CD1c-positive myeloid dendritic cell (primary cell): ENCODE data around the gene PIK3R3.

Experiments
- DNase-seq: peaks from one replicate; pipeline ENCODE4 v3.0.0-alpha.2; 2016; ENCODE audit errors: extremely low spot score

Gene PIK3R3

DNA sequence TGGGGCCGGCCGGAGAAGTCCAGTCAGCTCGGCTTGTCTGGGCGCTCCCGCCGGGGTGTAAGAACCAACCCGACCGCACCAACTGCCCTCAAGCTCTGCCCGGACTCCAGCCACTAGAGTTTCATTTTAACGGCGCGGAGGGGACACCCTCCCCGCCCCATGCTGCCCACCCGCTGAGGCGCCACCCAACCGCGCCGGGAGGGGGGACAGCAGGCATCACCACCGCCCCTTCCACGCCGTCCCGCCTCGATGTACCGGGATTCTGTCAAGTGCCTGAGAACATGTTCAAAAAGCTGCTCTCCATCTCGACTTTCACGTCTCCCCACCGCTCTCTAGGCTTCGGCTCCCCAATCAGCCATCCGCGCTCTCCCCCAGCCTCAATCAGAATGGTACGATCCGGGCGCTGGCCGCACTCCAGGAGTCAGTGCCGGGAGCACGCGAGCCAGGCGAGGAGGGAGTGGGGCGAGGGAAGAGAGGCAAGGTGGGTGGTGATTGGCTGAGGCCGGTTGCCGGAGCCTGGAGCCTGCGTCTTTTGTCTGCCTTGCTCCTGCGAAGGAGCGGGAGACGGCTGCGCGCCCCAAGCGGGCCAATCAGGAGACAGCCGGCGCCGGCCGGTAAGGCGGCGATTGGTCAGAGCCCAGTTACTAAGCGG, at the start of gene PIK3R3:
PIK3R3 (minus strand) TSS at position 101 of the 652 bp plus-strand sequence. CDS start 677 bp downstream, outside the sequence.
- peak; percentile 98 for DNase-seq

DNA sequence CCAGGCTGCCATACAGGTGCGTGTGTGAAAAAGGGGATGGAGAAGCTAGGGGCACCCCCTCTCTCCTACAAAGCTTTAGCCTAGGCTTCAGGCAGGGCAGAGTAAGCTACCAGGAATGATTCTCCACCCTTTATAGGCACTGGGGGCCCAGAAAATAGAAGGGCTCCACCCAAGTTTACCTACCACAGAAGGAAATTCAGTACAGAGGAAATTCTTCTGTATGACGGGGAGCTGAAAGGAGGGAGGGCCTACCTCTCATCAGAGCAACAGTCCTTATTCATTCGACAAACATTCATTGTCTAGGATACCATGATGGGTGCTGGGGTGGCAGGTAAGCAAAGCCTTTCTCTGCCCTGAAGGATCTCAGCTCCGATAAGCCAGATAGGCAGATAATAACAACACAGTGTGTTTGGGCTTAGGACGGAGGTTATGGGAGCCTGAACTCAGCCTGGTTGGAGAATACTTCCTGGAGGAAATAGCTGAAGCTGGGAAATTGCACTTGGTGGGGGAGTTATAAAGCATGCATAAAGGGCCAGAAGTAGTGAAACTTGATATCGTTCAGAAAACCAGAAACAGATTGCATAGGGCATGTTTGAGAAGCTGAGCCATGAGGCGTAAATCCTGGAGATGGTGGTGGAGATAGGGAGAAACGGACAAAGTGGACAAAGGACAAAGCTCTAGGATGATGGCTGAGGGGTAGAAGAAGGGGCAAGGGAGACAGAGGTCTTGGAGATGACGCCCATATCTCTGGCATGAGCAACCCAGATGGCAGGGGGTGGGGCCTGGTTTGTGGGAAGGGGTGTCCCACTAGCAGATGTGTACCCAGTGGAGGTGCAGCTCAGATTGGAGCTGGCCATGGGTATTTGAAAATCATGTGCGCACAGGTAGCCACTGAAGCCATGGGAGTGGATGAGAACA, 49.2 kb upstream of the PIK3R3 start:
- DNase-seq: no peak

GRCh38 chr1:46180082-46180616, 47.7 kb upstream of the PIK3R3 start:
- DNase-seq: no peak

GRCh38 chr1:46179138-46180081, 47.0 kb upstream of the PIK3R3 start:
- peak; percentile 78 for DNase-seq

- DNase-seq: no peak
Observed at GRCh38 chr1:46176211-46176865, 43.9 kb upstream of the PIK3R3 start, which contains the start of gene P3R3URF. Gene P3R3URF, minus strand, starts transcription at chr1:46176488. Its CDS starts 17 bp downstream, at chr1:46176471.

DNA sequence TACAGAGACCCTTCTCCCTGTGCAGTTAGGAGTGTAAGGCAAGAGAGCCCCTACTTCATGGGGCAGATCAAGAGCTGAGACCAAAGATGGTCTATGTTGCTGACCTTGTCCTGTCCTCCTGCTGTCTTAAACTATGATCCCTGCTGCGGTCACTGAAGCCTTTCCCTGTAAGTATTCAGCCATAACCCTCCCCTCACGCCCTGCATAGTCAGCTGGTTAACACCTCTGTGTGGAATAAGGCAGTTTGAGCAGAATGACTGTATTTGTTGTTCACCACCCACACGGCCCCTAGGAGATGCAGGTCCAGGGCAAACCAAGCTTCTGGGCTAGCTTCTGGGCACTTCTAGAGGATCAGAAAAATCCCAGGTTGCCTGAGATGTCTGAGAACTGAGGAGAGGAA, 42.8 kb upstream of the PIK3R3 start:
- no peak for DNase-seq

GRCh38 chr1:46174448-46175231, 42.2 kb upstream of the PIK3R3 start, which contains the start of gene TSPAN1:
Gene TSPAN1, plus strand, starts transcription at chr1:46175087. Its CDS starts 6,021 bp downstream, at chr1:46181108.
- no peak for DNase-seq

DNA sequence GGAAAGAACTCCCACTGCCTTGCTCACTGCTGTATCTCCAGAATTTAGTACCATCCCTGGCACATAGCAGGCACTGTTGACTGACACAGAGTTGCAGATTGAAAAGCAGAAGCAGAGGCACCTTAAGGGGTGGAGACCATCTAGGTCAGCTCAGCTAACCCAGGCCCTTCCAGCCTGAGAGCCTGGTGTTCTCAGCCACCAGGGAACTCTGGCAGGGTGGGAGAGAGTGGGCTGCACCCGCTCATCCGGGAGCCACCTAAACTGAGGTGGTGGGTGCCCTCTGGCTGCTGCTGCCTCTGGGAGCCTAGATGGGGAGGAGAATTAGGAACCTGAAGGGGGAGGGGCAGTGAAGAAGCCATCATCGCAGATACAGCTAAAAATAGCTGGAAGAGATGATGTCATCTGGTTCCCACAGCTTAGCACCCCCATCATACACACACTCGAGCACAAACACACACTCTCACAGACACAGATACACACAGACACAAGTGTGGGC, 41.0 kb upstream of the PIK3R3 start:
- DNase-seq: no peak

DNA sequence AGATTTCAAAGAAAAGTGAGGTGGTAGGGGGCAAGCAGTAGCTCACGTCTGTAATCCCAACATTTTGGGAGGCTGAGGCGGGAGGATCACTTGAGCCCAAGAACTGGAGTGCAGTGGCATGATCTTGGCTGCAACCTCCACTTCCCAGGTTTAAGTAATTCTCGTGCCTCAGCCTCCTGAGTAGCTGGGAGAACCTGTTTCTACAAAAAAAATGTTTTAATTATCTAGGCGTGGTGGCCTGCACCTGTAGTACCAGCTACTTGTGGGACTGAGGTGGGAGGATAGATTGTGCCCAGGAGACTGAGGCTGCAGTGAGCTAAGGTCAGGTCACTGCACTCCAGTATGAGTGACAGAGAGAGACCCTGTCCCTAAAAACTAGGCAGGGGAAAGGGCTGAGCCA, 39.9 kb upstream of the PIK3R3 start:
- no peak for DNase-seq

- no peak for DNase-seq
Observed at GRCh38 chr1:46171871-46172270, 39.4 kb upstream of the PIK3R3 start.

GRCh38 chr1:46171351-46171750, 38.9 kb upstream of the PIK3R3 start:
- no peak for DNase-seq

DNA sequence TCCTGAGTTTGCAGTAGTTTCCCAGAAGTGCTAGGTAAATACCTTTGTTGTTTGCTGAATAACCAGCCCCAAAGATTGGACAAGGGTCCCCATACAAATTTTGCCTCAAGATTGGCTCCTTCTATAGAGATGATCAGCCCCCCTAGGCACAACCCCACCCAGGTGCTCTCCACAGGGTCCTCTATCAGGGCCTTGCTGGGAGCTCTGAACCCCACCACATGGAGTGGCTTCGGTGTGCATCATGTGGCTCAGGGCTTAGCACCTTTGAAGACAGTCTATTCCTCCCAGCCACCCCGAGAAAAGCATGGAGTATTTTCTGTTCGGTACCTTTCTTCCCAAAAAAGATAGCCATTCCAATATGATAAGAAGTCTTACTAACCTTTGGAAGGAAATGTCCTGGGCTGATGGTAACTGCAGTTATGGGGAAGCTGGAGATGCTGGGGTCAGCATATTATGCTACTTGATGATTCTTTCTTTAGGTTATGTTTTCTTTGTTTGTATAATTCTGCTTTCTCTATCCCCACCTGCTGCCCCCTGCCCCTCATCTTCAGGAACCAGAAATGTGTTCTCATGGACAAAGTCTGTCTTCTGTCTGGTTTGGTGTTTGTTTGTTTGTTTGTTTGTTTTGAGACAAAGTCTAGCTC, 37.5 kb upstream of the PIK3R3 start:
- no peak for DNase-seq

DNA sequence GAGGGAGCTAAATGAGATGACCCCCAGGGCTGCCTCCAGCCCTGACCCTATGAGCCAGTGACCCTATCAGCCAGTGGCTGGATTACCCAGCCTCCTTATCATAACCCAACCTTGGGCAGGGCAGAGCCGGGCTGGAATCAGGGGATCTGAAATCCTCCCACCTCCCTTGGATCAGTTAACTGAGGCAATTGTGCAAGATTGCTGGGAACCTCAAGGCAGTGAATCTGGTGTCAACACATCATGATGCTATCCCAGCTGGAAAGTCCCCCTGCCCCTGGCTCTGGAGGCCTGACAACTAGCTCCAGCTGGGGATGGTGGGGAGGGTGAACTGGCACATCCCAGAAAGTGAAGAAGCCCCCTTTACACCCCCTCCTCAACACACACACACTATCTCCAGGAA, 36.0 kb upstream of the PIK3R3 start:
- DNase-seq: no peak

DNA sequence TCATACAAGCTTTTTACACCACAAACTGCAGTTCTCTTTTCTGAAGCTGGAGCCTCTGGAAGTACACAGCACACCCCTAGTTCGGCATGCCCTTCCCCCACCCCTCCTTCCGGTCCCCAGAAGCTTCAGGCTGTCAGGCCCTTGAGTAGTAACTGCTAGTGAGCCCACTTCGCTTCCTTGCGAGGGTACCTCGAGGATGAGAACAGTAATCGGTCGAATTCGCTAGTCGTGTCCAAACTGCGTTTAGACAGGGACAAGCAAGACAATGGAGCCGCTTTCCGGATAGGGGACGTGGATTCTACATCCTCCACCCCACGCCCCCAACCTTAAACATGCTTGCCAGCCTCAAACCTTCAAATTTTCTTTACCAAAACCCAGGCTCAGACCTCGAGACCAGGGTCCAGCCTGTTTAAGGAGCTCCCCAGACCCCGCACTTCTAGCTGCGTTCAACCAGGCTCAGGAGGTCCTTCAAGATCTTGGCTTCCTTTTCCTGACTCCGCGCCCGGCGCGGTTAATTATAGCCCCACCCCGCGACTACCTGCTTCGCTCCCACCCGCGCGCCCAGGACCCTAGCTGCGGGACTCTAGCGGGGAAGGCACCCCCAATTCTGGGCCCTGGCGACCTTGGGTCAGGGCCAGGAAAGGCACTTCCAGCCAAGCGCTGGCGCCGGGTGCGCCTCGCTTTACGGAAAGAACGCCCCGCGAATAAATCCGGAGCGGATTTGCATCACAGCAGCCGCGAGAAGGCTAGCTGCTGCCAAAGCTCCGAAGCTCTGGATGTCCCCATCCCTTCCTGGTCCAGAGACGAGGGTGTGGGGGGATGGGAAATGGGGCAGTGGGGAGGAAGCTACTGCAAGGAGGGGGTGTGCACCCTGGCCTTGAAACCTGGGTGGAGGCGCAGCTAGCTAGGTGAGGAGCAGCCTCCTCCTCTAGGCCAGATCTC, 34.4 kb upstream of the PIK3R3 start:
- DNase-seq: no peak

GRCh38 chr1:46160212-46160611, 27.8 kb upstream of the PIK3R3 start:
- DNase-seq: no peak

GRCh38 chr1:46159516-46159915, 27.1 kb upstream of the PIK3R3 start:
- no peak for DNase-seq

DNA sequence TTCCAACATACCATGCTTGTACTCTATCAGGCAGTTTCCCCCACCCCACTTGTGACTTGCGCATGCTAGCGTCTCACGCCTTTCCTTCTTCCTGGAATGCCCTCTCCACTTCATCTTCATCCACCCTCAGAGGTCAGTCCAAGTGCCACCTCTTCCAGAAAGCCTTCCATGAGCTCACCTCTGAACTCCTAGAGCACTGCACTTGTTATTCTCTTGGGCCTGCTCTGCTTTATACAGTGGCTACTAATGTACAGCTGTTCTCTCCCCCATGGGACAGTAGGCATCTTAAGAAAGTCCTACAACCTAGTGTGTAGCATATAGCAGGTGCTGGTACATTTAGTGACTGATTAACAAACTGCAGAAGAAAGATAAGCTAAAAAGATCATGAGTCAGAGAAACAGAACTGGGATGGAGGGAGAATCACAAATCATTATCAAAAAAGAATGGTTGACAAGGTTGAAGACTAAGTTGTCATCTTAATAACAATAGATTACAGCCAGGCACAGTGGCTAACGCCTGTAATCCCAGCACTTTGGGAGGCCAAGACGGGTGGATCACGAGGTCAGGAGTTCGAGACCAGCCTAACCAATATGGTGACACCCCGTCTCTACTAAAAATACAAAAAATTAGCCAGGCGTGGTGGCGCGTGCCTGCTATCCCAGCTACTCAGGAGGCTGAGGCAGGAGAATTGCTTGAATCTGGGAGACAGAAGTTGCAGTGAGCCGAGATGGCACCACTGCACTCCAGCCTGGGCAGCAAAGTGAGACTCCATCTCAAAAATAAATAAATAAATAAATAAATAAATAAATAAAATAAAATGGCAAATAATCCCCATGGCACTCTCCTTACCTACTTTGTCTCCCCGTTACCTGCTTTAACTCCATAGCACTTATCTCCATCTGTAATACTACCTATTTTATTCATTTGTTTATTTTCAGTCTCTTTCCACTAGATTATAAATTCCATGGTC, 26.2 kb upstream of the PIK3R3 start:
- no peak for DNase-seq
